WI38 (cell line): ENCODE measurements around the gene ING2.
A peak's percentile ranks its signal among the peaks of the same experiment; 100 is the strongest.

Experiments
- H3K4me3 ChIP-seq: 2 replicates; pipeline ENCODE4 v1.5.1; 2011; ENCODE audit warnings: low read depth, mild to moderate bottlenecking, control low read depth, low read length
- TF ChIP-seq, protein P1 (sequence below): IDR thresholded peaks from 2 replicates; pipeline ENCODE4 v1.5.1; 2012; ENCODE audit warnings: low read depth, mild to moderate bottlenecking, control low read depth, low read length

The ING2 gene

DNA sequence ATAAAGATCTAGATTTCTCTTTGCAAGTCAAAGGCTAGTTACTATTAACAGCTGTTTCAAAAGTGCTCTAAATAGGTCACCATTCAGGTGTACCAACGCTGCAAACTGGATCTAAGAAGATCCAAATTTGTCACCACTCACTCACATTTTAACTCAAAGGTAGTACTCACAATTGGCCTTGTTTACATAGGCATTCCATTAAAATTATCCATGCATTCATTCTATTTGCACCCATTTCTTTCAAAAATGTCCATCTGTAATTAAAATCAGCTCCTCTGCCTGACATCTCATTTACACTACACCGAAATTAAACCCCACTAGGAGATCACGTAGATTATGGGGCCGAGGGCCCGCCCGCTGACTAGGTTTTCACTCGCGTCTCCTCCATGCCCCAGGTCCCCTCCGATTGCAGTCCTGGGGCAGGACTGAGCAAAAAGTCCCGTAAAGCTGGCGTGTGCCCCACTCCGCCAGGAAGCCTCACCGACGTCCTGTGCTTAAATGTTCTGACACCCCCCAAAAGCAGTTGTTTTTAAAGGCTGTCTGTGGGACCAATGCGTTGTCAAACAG lies 1.3 kb upstream of the ING2 start:
- TF ChIP-seq, protein P1, sequence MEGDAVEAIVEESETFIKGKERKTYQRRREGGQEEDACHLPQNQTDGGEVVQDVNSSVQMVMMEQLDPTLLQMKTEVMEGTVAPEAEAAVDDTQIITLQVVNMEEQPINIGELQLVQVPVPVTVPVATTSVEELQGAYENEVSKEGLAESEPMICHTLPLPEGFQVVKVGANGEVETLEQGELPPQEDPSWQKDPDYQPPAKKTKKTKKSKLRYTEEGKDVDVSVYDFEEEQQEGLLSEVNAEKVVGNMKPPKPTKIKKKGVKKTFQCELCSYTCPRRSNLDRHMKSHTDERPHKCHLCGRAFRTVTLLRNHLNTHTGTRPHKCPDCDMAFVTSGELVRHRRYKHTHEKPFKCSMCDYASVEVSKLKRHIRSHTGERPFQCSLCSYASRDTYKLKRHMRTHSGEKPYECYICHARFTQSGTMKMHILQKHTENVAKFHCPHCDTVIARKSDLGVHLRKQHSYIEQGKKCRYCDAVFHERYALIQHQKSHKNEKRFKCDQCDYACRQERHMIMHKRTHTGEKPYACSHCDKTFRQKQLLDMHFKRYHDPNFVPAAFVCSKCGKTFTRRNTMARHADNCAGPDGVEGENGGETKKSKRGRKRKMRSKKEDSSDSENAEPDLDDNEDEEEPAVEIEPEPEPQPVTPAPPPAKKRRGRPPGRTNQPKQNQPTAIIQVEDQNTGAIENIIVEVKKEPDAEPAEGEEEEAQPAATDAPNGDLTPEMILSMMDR: no peak
- H3K4me3 ChIP-seq: peak overlapping the region; percentile 96

GRCh38 chr4:183504064-183504929 lies 561 bp upstream of the ING2 start:
- TF ChIP-seq, protein P1: no peak
- H3K4me3 ChIP-seq: peak overlapping the region; percentile 96

DNA sequence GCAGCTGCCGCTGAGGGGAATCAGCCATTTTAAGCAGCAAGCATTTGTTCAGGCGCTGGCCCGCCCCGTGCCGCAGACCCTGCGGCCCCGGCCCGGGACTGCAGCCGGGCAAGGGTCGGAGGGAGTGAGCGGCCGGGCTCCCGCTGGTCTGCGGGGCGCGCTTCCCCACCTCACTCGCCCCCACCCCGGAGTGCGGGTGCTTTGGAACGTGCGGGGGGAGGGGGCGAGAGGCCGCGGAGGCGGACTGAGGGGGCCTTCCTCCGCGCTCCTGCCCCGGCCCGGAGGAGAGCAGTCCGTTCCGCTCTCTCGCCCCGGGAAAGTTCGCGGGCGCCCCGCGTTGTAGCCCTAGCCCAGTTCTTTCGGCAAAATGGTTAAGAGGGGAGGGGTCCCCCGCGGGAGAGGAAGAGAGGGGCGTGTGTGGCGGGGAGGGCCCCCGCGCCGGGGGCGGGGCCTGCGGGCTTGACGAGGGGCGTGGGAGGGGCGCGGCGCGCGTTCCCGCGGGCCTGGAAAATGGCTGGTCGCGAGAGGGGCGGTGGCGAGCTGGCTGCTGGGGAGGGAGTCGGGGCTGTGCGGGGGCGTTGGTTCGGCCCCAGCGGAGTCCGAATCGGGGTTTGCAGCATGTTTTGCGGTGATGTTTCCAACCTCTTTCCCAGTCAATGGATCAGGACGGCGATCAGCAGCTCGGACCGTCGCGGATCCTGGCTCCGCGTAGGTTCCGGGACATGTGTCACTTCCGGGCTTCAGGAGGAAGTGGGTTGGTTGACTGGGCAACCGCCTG lies 942 bp downstream of the ING2 start:
- TF ChIP-seq, protein P1: no peak
- peak overlapping the region; percentile 96 for H3K4me3 ChIP-seq

- TF ChIP-seq, protein P1: no peak
- peak overlapping the region; percentile 96 for H3K4me3 ChIP-seq
These were observed 1.5 kb downstream of the ING2 start for GRCh38 chr4:183506389-183506735.

GRCh38 chr4:183507925-183508696 lies 3.3 kb downstream of the ING2 start:
- H3K4me3 ChIP-seq: no peak overlapping the region

DNA sequence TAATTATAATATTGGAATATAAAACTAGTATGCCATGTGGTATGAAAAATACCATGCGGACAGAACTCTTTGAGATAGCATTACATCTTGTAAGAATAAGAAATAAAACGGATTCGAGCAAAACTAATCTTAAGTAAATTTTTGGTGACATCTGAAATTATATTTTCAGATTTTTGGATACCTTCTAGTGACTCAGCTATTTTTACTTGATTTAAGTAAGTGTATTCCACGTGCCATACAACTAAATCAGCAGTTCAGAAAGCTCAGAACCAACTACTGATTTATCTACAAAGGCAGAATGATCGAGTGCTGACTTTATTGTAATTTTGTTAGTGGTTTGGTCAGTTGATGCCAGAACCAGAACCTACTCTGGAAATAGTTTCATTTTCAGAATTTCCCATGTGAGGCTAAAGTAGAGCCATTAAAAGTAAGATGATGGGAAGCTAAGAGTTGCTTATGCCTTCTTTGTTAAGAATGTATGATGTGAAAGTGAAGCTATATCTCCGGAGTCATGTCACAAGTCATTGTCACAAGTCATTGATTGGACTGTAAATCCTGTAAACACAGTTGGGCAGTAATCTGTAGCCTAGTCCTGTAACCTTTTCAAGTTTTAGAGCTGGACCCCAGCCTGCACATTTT lies 4.0 kb downstream of the ING2 start:
- no peak overlapping the region for H3K4me3 ChIP-seq
- TF ChIP-seq, protein P1: no peak

More at GRCh38 chr4:183507925-183508696, 3.3 kb downstream of the ING2 start:
- TF ChIP-seq, protein P1: no peak
